GM23248 (cell line): ENCODE measurements around the gene GPRIN2.
"Not testable (repeated sequence)": the region's sequence is repeated elsewhere in the genome, so short reads cannot be mapped to it uniquely, and the experiment has no call there.

Experiments
- EZH2 ChIP-seq: fragments of 200-600 bp; sonication (generic); IDR thresholded peaks from 2 replicates; pipeline ENCODE4 v1.6.1; 2018; ENCODE audit warnings: antibody characterized with exemption, mild to moderate bottlenecking; ENCODE audit not compliant: insufficient read depth, poor library complexity, severe bottlenecking
- EZH2phosphoT487 ChIP-seq: fragments of 200-600 bp; sonication (generic); IDR thresholded peaks from 2 replicates; pipeline ENCODE4 v1.6.1; 2018; ENCODE audit warnings: antibody characterized with exemption, moderate library complexity, mild to moderate bottlenecking, low read depth; ENCODE audit not compliant: insufficient read depth

DNA sequence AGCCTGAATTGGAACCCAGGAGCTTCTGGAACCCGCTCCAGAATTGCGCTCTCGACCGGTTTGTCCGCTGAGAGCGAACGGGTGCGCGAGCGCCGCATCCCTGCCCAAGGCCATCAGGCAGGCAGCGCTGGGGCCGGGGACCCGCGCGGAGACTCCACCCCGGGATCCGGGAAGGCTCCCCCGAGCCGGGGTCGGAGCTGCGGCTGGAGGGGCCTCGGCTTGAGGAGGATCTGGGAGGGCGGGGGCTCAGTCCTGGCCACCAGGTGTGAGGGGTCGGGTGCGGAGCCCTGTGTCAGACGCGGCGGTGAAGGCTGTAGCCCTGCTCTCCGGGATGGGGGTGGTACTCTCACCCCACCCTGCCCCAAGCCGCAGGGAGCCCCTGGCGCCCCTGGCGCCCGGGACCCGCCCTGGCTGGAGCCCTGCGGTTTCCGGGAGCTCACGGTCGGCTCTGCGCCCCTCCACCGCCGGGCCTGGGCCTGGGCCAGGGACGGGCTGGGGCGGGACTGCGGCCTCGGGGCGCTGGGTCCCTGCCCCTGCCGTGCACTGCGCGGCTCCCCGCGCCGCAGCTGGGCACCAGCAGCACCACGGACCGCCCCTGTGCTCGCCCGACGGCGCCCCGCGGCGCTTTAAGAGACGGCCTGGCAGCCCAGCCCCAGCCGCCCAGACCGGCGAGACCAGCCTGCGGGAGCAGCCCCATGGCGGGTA, 22.2 kb upstream of the GPRIN2 start, which contains the start of gene SYT15:
- not testable (repeated sequence) for TF ChIP-seq EZH2, EZH2phosphoT487
